ENCODE measurements around the gene CXCR4. TPM values are rescaled to one million over a fixed set of nuclear protein-coding genes. Genes with fewer than 3 reads are reported as not detected.

CXCR4 gene
- total and polyA plus RNA-seq, 2 of the 4 experiments (the other 2 are of a cell fraction): not detected

GRCh38 chr2:136118819-136119716 is 1.1 kb upstream of the CXCR4 start:
- WGBS, 2 experiments (ENCODE audit: extremely low coverage in 2 of 2, insufficient read length in 1 of 2): no CpG with 5 or more reads among the region's 52 CpGs
- intact Hi-C loops (cut with micrococcal nuclease): no loop called here

More at GRCh38 chr2:136118819-136119716, 1.1 kb upstream of the CXCR4 start:
- in situ Hi-C loops (cut with MboI; ENCODE audit: low sequenced_read_pairs): no loop called here
- H3K27me3 ChIP-seq (ENCODE audit: control insufficient read depth, insufficient read depth, low read length): peaks cover 57% of the 10 kb centered on the region
- no peak overlapping the region for H2BK5ac ChIP-seq (ENCODE audit: low read depth, low read length, poor library complexity, severe bottlenecking)
- H3K36me3 ChIP-seq (ENCODE audit: control insufficient read depth, insufficient read depth, low read length): no peaks in the 10 kb centered on the region
- ChIA-PET CTCF (no interaction called here), POLR2A (ENCODE audit: unreplicated experiment) (no interaction called here)
- H3K9me3 ChIP-seq (ENCODE audit: control insufficient read depth, insufficient read depth, low read length): no peaks in the 10 kb centered on the region
- no peak overlapping the region for H4K8ac ChIP-seq (ENCODE audit: low read depth in 2 of 2, low read length in 2 of 2)
- peak overlapping the region; percentile 80 for H3K4me2 ChIP-seq (ENCODE audit: low read depth, low read length)
- dilution Hi-C loops (cut with HindIII; ENCODE audit: low sequenced_read_pairs, unreplicated experiment): no loop called here
- no peaks in the 10 kb centered on the region for H3K9me1 ChIP-seq (ENCODE audit: insufficient read depth, low read length)
- DNase-seq (no peak), ATAC-seq (ENCODE audit: low read depth) (no peak)
- TF ChIP-seq MXI1 (IDR thresholded peaks at IDR 0.05; ENCODE audit: borderline replicate concordance, low read depth, low read length) (no peak), USF2 (IDR thresholded peaks at IDR 0.05; ENCODE audit: low read depth, low read length) (no peak), BHLHE40 (IDR thresholded peaks at IDR 0.05; ENCODE audit: low read depth, low read length) (no peak), CHD1 (IDR thresholded peaks at IDR 0.05; ENCODE audit: low read depth, low read length) (no peak)
- H3K23ac ChIP-seq (ENCODE audit: low read depth, low read length): no peak overlapping the region
- H2AFZ ChIP-seq (replicated peaks; ENCODE audit: low read length, poor library complexity): peak overlapping the region; percentile 40
- no peak overlapping the region for H3K56ac ChIP-seq (ENCODE audit: extremely low read depth, insufficient read depth, low read length)
- H3K27ac ChIP-seq (ENCODE audit: insufficient read depth, low read length): no peak overlapping the region
- no peak overlapping the region for H3K4ac ChIP-seq (ENCODE audit: low read depth, low read length)
- H3K14ac ChIP-seq (replicated peaks; ENCODE audit: low read depth, low read length): no peak overlapping the region
- H2AK5ac ChIP-seq (ENCODE audit: low read depth, low read length): no peak overlapping the region
- no peak overlapping the region for H2BK120ac ChIP-seq (ENCODE audit: low read depth, low read length)
- H3K4me3 ChIP-seq (ENCODE audit: insufficient read depth, low read depth, low read length): no peak overlapping the region
- H4K20me1 ChIP-seq (ENCODE audit: insufficient read depth, low read length): no peaks in the 10 kb centered on the region
- H3K4me1 ChIP-seq (ENCODE audit: control insufficient read depth, insufficient read depth, low read length): peaks cover 1% of the 10 kb centered on the region; the same call in 1 of the 2 replicates
- H2BK20ac ChIP-seq (ENCODE audit: low read depth, low read length): no peak overlapping the region
- no peak overlapping the region for H2BK15ac ChIP-seq (ENCODE audit: low read depth, low read length)
- no TSS peak for BruUV-seq (replicated peaks)
- H4K91ac ChIP-seq (ENCODE audit: insufficient read depth, low read depth, low read length): no peak overlapping the region
- no peak overlapping the region for H3K9ac ChIP-seq (ENCODE audit: low read depth, low read length)
- no peak overlapping the region for H4K5ac ChIP-seq (ENCODE audit: low read depth, low read length)
- H3K79me1 ChIP-seq (ENCODE audit: low read depth in 1 of 2, low read length in 2 of 2): no peaks in the 10 kb centered on the region
- H2AK9ac ChIP-seq (replicated peaks; ENCODE audit: low read depth, low read length, poor library complexity): no peak overlapping the region
- no peak overlapping the region for H3K18ac ChIP-seq (ENCODE audit: low read depth, low read length)
